HEK293 (cell line): ENCODE measurements around the gene GATA3.

Source experiments
- CTCF ChIA-PET: fragments of 350-600 bp; formaldehyde crosslinking; extraction: SDS; loops from one replicate; lab custom pipeline; 2021; ENCODE audit warnings: antibody characterized with exemption; lab: Yijun Ruan, JAX
- POLR2A ChIA-PET: fragments of 300-600 bp; formaldehyde crosslinking; extraction: SDS; loops from one replicate; lab custom pipeline; 2020; ENCODE audit warnings: antibody characterized with exemption, inconsistent platforms; lab: Yijun Ruan, JAX
- H3K27ac ChIP-seq: fragments of 200-500 bp; sonication (Bioruptor generic); 2 replicates; pipeline ENCODE4 v1.5.1; 2014; ENCODE audit warnings: low read depth, low read length, control low read depth, inconsistent platforms; ENCODE audit errors: extremely low read depth
- H3K36me3 ChIP-seq, 2 experiments: fragments of 200-500 bp in 1 of 2; sonication (Bioruptor generic) in 1 of 2; 1 replicate in 1 of 2; 2 replicates in 1 of 2; pipeline ENCODE4 v1.5.1; 2014 to 2017; ENCODE audit warnings: inconsistent platforms in 2 of 2, low read length in 2 of 2; ENCODE audit not compliant: control insufficient read depth in 2 of 2, insufficient read depth in 1 of 2
- H3K4me1 ChIP-seq: fragments of 200-500 bp; sonication (Bioruptor generic); 2 replicates; pipeline ENCODE4 v1.5.1; 2014; ENCODE audit warnings: mild to moderate bottlenecking, low read length, inconsistent platforms; ENCODE audit not compliant: control insufficient read depth, insufficient read depth
- H3K4me3 ChIP-seq: 2 replicates; pipeline ENCODE4 v1.5.1; 2011; ENCODE audit warnings: low read depth, mild to moderate bottlenecking, control low read depth, low read length, moderate library complexity
- H3K9me3 ChIP-seq: fragments of 200-500 bp; sonication (Bioruptor generic); 2 replicates; pipeline ENCODE4 v1.5.1; 2014; ENCODE audit warnings: low read depth, low read length, inconsistent platforms; ENCODE audit not compliant: control insufficient read depth, insufficient read depth
- GFI1B ChIP-seq: fragments of 450-650 bp; formaldehyde crosslinking; IDR thresholded peaks from 2 replicates; pipeline ENCODE4 v1.5.1; 2016; ENCODE audit warnings: missing biosample characterization, missing genetic modification characterization
- GLI4 ChIP-seq: fragments of 450-650 bp; formaldehyde crosslinking; IDR thresholded peaks from 2 replicates; pipeline ENCODE4 v1.5.1; 2016; ENCODE audit warnings: missing biosample characterization, missing genetic modification characterization
- GLIS1 ChIP-seq: fragments of 450-650 bp; formaldehyde crosslinking; IDR thresholded peaks from 2 replicates; pipeline ENCODE4 v1.5.1; 2016; ENCODE audit warnings: missing biosample characterization, missing genetic modification characterization
- HOXA7 ChIP-seq: sonication (generic); formaldehyde crosslinking; IDR thresholded peaks from 2 replicates; pipeline ENCODE4 v1.8.1; 2022; ENCODE audit warnings: missing genetic modification reagents, borderline replicate concordance
- HOXC10 ChIP-seq: sonication (generic); formaldehyde crosslinking; IDR thresholded peaks from 2 replicates; pipeline ENCODE4 v1.8.1; 2023; ENCODE audit warnings: mild to moderate bottlenecking, missing genetic modification reagents
- PRDM1 ChIP-seq: fragments of 450-650 bp; formaldehyde crosslinking; IDR thresholded peaks from 2 replicates; pipeline ENCODE4; 2016; ENCODE audit warnings: missing biosample characterization, missing genetic modification characterization
- PRDM6 ChIP-seq: fragments of 450-650 bp; formaldehyde crosslinking; IDR thresholded peaks from 2 replicates; pipeline ENCODE4 v1.5.1; 2017; ENCODE audit warnings: missing biosample characterization, missing genetic modification characterization
- TCF7L2 ChIP-seq: IDR thresholded peaks from 2 replicates; pipeline ENCODE4 v1.6.1; 2011; ENCODE audit warnings: low read depth, mild to moderate bottlenecking, inconsistent platforms, low read length, moderate library complexity, borderline replicate concordance
- ZBTB1 ChIP-seq: fragments of 450-650 bp; formaldehyde crosslinking; IDR thresholded peaks from 2 replicates; pipeline ENCODE4 v1.5.1; 2016; ENCODE audit warnings: missing biosample characterization, missing genetic modification characterization
- ZBTB7A ChIP-seq: fragments of 450-650 bp; formaldehyde crosslinking; IDR thresholded peaks from 2 replicates; pipeline ENCODE4 v1.5.1; 2016; ENCODE audit warnings: low read depth, missing biosample characterization, missing genetic modification characterization
- ZFP3 ChIP-seq: fragments of 450-650 bp; formaldehyde crosslinking; IDR thresholded peaks from 2 replicates; pipeline ENCODE4 v1.5.1; 2016; ENCODE audit warnings: low read depth, missing biosample characterization, missing genetic modification characterization
- ZFP69B ChIP-seq: fragments of 450-650 bp; formaldehyde crosslinking; IDR thresholded peaks from 2 replicates; pipeline ENCODE4 v1.5.1; 2016; ENCODE audit warnings: missing biosample characterization, missing genetic modification characterization
- ZNF169 ChIP-seq: fragments of 450-650 bp; formaldehyde crosslinking; IDR thresholded peaks from 2 replicates; pipeline ENCODE4 v1.5.1; 2016; ENCODE audit warnings: missing biosample characterization, missing genetic modification characterization
- ZNF184 ChIP-seq: fragments of 450-650 bp; IDR thresholded peaks from 2 replicates; pipeline ENCODE4 v1.5.1; 2018; ENCODE audit warnings: missing biosample characterization, mild to moderate bottlenecking, missing genetic modification characterization
- ZNF335 ChIP-seq: fragments of 450-650 bp; formaldehyde crosslinking; conservative IDR thresholded peaks from 2 replicates; pipeline ENCODE4 v1.5.1; 2016; ENCODE audit warnings: missing biosample characterization, missing genetic modification characterization
- ZNF404 ChIP-seq: fragments of 450-650 bp; formaldehyde crosslinking; IDR thresholded peaks from 2 replicates; pipeline ENCODE4 v1.5.1; 2017; ENCODE audit warnings: missing biosample characterization, missing genetic modification characterization
- ZNF514 ChIP-seq: fragments of 450-650 bp; formaldehyde crosslinking; IDR thresholded peaks from 2 replicates; pipeline ENCODE4 v1.5.1; 2016; ENCODE audit warnings: missing biosample characterization, missing genetic modification characterization
- ZNF521 ChIP-seq: fragments of 450-650 bp; formaldehyde crosslinking; IDR thresholded peaks from 2 replicates; pipeline ENCODE4 v1.5.1; 2017; ENCODE audit warnings: missing biosample characterization, mild to moderate bottlenecking, missing genetic modification characterization
- ZNF544 ChIP-seq: fragments of 450-650 bp; formaldehyde crosslinking; IDR thresholded peaks from 2 replicates; pipeline ENCODE4 v1.5.0; 2017; ENCODE audit warnings: missing biosample characterization, missing genetic modification characterization
- ZNF707 ChIP-seq: fragments of 450-650 bp; formaldehyde crosslinking; IDR thresholded peaks from 2 replicates; pipeline ENCODE4 v1.5.1; 2016; ENCODE audit warnings: missing biosample characterization, missing genetic modification characterization
- TF ChIP-seq, protein P1 (sequence below): fragments of 450-650 bp; formaldehyde crosslinking; IDR thresholded peaks from 2 replicates; pipeline ENCODE4 v1.5.1; 2016; ENCODE audit warnings: missing biosample characterization, missing genetic modification characterization
- TF ChIP-seq, protein P2 (sequence below): fragments of 450-650 bp; formaldehyde crosslinking; IDR thresholded peaks from 2 replicates; pipeline ENCODE4 v1.5.1; 2016; ENCODE audit warnings: missing biosample characterization, missing genetic modification characterization, borderline replicate concordance

The GATA3 gene

DNA sequence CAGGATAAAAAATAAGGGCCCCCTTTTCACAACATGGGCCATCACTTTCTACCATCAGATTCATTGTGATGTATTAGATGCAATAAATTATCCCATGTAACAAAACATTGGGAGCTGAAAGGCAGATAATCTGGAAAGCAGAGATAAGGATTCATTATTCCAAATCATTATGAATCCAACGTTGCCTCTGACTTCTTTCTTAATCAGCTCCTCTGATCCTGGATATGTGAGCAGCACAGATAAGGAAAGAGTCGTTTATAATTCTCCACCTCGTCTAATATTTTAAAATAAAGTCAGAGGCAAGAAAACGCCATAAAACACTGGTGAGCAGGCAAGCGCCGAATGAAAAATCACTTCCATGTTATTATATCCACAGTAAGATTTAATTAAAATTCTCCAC is 13.8 kb upstream of the GATA3 start:
- ChIA-PET POLR2A (no interaction called here), CTCF (interaction anchor here (1.2 kb wide), 1 partner anchor 15 kb away, joined by 3 read pairs; no protein-coding TSS in a partner anchor)
- TF ChIP-seq PRDM6 (0 out of 2 replicates have a peak, but pooled peaks have one; percentile 11), TCF7L2 (peak; percentile 60; the same call in 1 of the 2 replicates), ZNF544 (tag by site-specific recombination) (no peak), PRDM1 (tag by site-specific recombination) (no peak), ZNF404 (no peak), GLIS1 (tag by site-specific recombination) (no peak)
- peaks cover 2% of the 10 kb centered on the region; the same call in 1 of the 2 replicates for H3K4me1 ChIP-seq
- H3K4me3 ChIP-seq = no peak overlapping the region
- no peak overlapping the region for H3K27ac ChIP-seq
- no peaks in the 10 kb centered on the region for H3K36me3 ChIP-seq
- H3K9me3 ChIP-seq = no peaks in the 10 kb centered on the region

DNA sequence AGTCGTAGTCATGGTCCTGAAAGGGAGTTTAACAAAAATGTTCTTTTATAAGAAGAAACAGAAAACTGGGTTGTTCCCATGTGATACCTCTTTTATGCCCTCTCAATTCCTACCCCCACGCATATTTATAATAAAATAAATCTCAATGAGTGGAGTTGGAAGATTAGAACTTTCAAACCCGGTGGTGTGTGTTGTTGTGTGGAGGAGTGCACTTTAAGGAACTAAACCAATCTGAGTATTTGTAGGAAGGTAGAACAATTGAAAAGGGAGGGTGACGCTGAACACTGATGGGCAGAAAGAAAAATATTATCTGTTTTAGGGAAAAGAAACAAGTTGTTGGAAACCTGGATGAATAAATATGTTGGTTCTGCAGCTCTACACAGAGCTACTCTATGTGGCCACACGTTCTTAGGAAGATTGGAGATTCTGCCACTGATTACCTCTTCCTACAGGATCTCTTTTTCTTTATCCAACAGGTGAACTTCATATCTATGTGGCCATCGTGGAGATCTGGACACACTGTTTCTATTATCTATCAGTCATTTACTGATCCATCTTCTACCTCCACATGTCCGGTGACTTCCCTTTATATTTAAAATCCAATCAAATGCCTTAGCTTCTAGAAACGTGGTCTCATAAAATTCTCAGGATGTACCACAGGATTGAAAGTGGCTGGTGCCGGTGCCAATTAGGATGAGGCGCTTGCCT is 13.1 kb upstream of the GATA3 start:
- Histone ChIP-seq H3K4me3 (no peak overlapping the region), H3K27ac (no peak overlapping the region)
- POLR2A ChIA-PET = interaction anchor here (0.5 kb wide), 1 partner anchor 87 kb away, joined by 3 read pairs; no protein-coding TSS in a partner anchor
- TF ChIP-seq GFI1B (tag by site-specific recombination) = no peak
- TF ChIP-seq HOXA7 (CRISPR knock-in tag) = no peak
- TF ChIP-seq ZFP3 (tag by site-specific recombination) = no peak
- TF ChIP-seq, protein P1, sequence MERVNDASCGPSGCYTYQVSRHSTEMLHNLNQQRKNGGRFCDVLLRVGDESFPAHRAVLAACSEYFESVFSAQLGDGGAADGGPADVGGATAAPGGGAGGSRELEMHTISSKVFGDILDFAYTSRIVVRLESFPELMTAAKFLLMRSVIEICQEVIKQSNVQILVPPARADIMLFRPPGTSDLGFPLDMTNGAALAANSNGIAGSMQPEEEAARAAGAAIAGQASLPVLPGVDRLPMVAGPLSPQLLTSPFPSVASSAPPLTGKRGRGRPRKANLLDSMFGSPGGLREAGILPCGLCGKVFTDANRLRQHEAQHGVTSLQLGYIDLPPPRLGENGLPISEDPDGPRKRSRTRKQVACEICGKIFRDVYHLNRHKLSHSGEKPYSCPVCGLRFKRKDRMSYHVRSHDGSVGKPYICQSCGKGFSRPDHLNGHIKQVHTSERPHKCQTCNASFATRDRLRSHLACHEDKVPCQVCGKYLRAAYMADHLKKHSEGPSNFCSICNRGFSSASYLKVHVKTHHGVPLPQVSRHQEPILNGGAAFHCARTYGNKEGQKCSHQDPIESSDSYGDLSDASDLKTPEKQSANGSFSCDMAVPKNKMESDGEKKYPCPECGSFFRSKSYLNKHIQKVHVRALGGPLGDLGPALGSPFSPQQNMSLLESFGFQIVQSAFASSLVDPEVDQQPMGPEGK (tag by site-specific recombination) = no peak
- TF ChIP-seq HOXC10 = no peak
- TF ChIP-seq ZNF184 (tag by site-specific recombination) = no peak
- TF ChIP-seq, protein P2, sequence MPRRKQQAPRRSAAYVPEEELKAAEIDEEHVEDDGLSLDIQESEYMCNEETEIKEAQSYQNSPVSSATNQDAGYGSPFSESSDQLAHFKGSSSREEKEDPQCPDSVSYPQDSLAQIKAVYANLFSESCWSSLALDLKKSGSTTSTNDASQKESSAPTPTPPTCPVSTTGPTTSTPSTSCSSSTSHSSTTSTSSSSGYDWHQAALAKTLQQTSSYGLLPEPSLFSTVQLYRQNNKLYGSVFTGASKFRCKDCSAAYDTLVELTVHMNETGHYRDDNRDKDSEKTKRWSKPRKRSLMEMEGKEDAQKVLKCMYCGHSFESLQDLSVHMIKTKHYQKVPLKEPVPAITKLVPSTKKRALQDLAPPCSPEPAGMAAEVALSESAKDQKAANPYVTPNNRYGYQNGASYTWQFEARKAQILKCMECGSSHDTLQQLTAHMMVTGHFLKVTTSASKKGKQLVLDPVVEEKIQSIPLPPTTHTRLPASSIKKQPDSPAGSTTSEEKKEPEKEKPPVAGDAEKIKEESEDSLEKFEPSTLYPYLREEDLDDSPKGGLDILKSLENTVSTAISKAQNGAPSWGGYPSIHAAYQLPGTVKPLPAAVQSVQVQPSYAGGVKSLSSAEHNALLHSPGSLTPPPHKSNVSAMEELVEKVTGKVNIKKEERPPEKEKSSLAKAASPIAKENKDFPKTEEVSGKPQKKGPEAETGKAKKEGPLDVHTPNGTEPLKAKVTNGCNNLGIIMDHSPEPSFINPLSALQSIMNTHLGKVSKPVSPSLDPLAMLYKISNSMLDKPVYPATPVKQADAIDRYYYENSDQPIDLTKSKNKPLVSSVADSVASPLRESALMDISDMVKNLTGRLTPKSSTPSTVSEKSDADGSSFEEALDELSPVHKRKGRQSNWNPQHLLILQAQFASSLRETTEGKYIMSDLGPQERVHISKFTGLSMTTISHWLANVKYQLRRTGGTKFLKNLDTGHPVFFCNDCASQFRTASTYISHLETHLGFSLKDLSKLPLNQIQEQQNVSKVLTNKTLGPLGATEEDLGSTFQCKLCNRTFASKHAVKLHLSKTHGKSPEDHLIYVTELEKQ (tag by site-specific recombination) = no peak
- TF ChIP-seq ZNF335 (tag by site-specific recombination) = no peak
- TF ChIP-seq ZBTB1 = no peak
- TF ChIP-seq GLI4 = no peak
- TF ChIP-seq ZNF169 (tag by site-specific recombination) = no peak
- TF ChIP-seq ZBTB7A (tag by site-specific recombination) = no peak
- TF ChIP-seq ZFP69B = no peak
- no peak for TF ChIP-seq ZNF707
- no peak for TF ChIP-seq ZNF521 (tag by site-specific recombination)
- no peak for TF ChIP-seq TCF7L2
- no peak for TF ChIP-seq ZNF514 (tag by site-specific recombination)
- TF ChIP-seq, all 188 proteins: peak for 0
- H3K36me3 ChIP-seq = no peaks in the 10 kb centered on the region
- H3K4me1 ChIP-seq = peaks cover 2% of the 10 kb centered on the region; the same call in 1 of the 2 replicates
- CTCF ChIA-PET = interaction anchor here (0.7 kb wide), 1 partner anchor 1260 kb away, joined by 3 read pairs; no protein-coding TSS in a partner anchor
- H3K9me3 ChIP-seq = no peaks in the 10 kb centered on the region
